ENCODE results near the gene APLP2.

Gene APLP2

DNA sequence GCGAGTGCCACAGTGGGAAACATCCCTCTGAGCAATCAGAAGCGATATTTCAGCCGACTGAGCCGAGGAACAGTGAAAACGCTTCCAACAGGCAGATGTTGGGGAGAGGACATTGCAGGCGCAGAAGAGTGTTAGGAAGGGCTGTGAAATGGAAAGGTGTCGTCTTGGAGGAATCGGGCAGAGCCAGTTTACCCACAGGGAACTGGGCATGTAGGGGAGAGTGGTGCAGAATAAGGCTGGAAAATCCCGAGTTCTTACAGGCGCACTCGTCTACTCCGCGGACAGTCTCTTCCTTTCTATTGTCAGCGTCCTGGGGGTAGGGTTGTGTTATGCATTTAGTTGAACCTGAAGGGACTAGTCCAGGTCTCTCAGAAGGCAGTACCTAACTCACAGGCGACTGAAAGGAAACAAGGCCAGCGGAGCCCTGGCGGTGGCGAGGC lies 1.1 kb upstream of the APLP2 start:
- peak overlapping the region; percentile 87 for H3K56ac ChIP-seq (ENCODE audit: low read length)
- no peak overlapping the region for H4K5ac ChIP-seq (ENCODE audit: low read length)
- H2BK5ac ChIP-seq (ENCODE audit: low read length): no peak overlapping the region
- H3K4me1 ChIP-seq (ENCODE audit: control insufficient read depth, low read depth, low read length): peaks cover 5% of the 10 kb centered on the region
- H3K79me2 ChIP-seq (ENCODE audit: control insufficient read depth, insufficient read depth, low read length): peaks cover 21% of the 10 kb centered on the region
- H3K18ac ChIP-seq (ENCODE audit: low read length): no peak overlapping the region
- peaks cover 4% of the 10 kb centered on the region for H3K79me1 ChIP-seq (ENCODE audit: low read length)
- H2BK15ac ChIP-seq (replicated peaks; ENCODE audit: low read depth): no peak overlapping the region
- H3K36me3 ChIP-seq (ENCODE audit: control insufficient read depth, insufficient read depth, low read length): no peaks in the 10 kb centered on the region
- peak overlapping the region; percentile 66 for H3K4me2 ChIP-seq (ENCODE audit: low read length)
- H4K8ac ChIP-seq (ENCODE audit: low read depth, low read length): no peak overlapping the region
- no peak for DNase-seq
- peak overlapping the region; percentile 19 for H3K4me3 ChIP-seq (ENCODE audit: low read length)
- no peak overlapping the region for H2BK120ac ChIP-seq (ENCODE audit: low read depth, low read length)
- H3K23ac ChIP-seq (ENCODE audit: low read length): no peak overlapping the region
- H3K9ac ChIP-seq (ENCODE audit: low read length): peak overlapping the region; percentile 74
- H2AK5ac ChIP-seq (ENCODE audit: low read length): no peak overlapping the region
- no peak overlapping the region for H3K4ac ChIP-seq (ENCODE audit: low read depth, low read length)
- no peak overlapping the region for H3K27ac ChIP-seq (ENCODE audit: low read depth, low read length)
- no peaks in the 10 kb centered on the region for H3K27me3 ChIP-seq (ENCODE audit: insufficient read depth, low read length, poor library complexity)
- WGBS (ENCODE audit: extremely low coverage, insufficient coverage, low lambda C conversion rate): no CpG with 5 or more reads among the region's 18 CpGs

DNA sequence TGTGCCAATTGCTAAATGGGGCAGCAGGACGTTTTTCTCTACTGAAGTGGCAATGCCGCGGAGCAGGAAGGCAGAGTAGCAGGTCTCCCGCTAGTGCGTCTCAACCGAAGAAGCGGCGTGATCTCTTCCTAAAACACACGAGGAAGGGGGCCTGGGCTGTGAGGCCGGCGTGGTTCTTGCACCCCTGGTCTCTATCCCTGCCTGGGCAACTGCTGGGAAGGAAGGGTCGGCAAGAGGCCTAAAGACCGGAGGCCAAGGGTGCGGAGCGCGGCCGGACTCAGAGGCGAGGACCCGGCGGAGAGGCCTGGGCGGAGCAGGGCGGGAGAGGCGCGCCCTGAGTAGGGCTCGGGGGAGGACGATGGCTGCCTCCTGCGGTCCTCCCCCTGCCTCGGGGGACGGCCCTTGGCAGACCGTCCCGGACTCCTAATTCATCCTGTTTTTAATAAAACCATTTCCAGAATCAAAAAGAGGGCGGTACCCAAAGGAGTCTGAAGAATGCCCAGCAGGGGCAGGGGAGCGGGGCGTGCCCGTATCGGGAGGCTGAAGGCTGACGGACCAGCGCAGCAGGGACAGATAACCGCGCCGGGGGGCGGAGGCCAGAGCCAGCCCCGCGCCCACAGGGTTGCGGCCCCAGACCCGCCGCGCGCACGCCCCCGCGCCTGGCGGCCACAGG lies 572 bp upstream of the APLP2 start:
- no CpG with 5 or more reads among the region's 53 CpGs for WGBS (ENCODE audit: extremely low coverage, insufficient coverage, low lambda C conversion rate)
- Histone ChIP-seq H3K36me3 (ENCODE audit: control insufficient read depth, insufficient read depth, low read length) (no peaks in the 10 kb centered on the region), H4K5ac (ENCODE audit: low read length) (no peak overlapping the region), H3K4ac (ENCODE audit: low read depth, low read length) (no peak overlapping the region), H3K27ac (ENCODE audit: low read depth, low read length) (peak overlapping the region; percentile 4), H2AK5ac (ENCODE audit: low read length) (no peak overlapping the region), H3K9ac (ENCODE audit: low read length) (peak overlapping the region; percentile 74), H3K79me2 (ENCODE audit: control insufficient read depth, insufficient read depth, low read length) (peaks cover 25% of the 10 kb centered on the region), H3K79me1 (ENCODE audit: low read length) (peaks cover 4% of the 10 kb centered on the region), H3K18ac (ENCODE audit: low read length) (no peak overlapping the region), H2BK120ac (ENCODE audit: low read depth, low read length) (no peak overlapping the region), H3K4me3 (ENCODE audit: low read length) (peak overlapping the region; percentile 19), H3K56ac (ENCODE audit: low read length) (peak overlapping the region; percentile 87), H3K4me2 (ENCODE audit: low read length) (peak overlapping the region; percentile 66), H2BK15ac (replicated peaks; ENCODE audit: low read depth) (no peak overlapping the region), H2BK5ac (ENCODE audit: low read length) (no peak overlapping the region), H3K27me3 (ENCODE audit: insufficient read depth, low read length, poor library complexity) (no peaks in the 10 kb centered on the region), H4K8ac (ENCODE audit: low read depth, low read length) (no peak overlapping the region), H3K4me1 (ENCODE audit: control insufficient read depth, low read depth, low read length) (peaks cover 5% of the 10 kb centered on the region), H3K23ac (ENCODE audit: low read length) (no peak overlapping the region)
- DNase-seq: peak; percentile 72

DNA sequence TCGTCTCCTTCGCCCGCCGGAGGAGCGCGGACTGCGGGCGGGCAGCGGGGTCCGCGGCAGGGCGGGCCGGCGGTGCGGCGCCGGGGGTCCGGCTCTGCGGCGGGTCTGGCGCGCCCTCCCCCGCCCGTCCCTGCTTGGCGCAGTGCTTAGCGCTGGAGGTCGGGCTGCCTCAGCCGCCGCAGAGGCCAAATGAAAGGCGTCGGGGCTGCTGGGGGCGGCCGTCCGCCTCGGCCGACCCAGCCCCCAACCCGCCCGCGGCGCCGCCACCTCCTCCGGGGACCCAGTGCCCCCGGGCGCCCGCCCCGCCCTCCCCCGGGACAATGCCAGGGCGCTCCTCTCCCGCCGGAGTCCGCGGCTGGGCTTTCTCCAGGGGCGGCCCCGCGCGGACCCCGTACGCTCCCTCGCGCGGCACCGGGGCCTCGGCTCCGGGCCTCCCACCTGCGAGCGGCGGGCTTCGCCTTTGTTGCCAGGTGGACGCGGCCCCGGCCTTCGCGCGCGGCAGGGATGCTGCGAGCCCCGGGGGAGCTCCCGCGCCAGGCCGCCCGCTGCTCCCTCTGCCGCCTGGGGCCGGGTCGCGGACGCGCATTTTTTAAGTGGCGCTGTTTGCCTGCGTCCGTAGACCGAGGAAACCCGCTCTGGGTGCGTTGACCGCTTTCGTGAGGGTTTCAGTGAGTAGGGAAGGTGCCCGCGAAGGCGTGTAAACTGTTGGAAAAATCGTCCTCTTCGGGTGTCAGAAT lies 583 bp downstream of the APLP2 start:
- DNase-seq: peak; percentile 64

GRCh38 chr11:130070846-130071200 lies 1.1 kb downstream of the APLP2 start:
- WGBS (ENCODE audit: extremely low coverage, insufficient coverage, low lambda C conversion rate): no CpG with 5 or more reads among the region's 23 CpGs
- Histone ChIP-seq H3K79me2 (ENCODE audit: control insufficient read depth, insufficient read depth, low read length) (peaks cover 36% of the 10 kb centered on the region), H4K8ac (ENCODE audit: low read depth, low read length) (no peak overlapping the region), H3K4me2 (ENCODE audit: low read length) (peak overlapping the region; percentile 42), H2BK120ac (ENCODE audit: low read depth, low read length) (peak overlapping the region; percentile 62), H3K36me3 (ENCODE audit: control insufficient read depth, insufficient read depth, low read length) (no peaks in the 10 kb centered on the region), H3K27ac (ENCODE audit: low read depth, low read length) (peak overlapping the region; percentile 97), H3K56ac (ENCODE audit: low read length) (peak overlapping the region; percentile 96), H3K4me1 (ENCODE audit: control insufficient read depth, low read depth, low read length) (peaks cover 8% of the 10 kb centered on the region), H3K9ac (ENCODE audit: low read length) (peak overlapping the region; percentile 92), H3K23ac (ENCODE audit: low read length) (peak overlapping the region; percentile 83), H4K5ac (ENCODE audit: low read length) (no peak overlapping the region), H3K4me3 (ENCODE audit: low read length) (peak overlapping the region; percentile 89), H3K18ac (ENCODE audit: low read length) (peak overlapping the region; percentile 99), H3K79me1 (ENCODE audit: low read length) (peaks cover 4% of the 10 kb centered on the region), H2BK15ac (replicated peaks; ENCODE audit: low read depth) (no peak overlapping the region), H3K27me3 (ENCODE audit: insufficient read depth, low read length, poor library complexity) (no peaks in the 10 kb centered on the region), H3K4ac (ENCODE audit: low read depth, low read length) (peak overlapping the region; percentile 97), H2AK5ac (ENCODE audit: low read length) (no peak overlapping the region), H2BK5ac (ENCODE audit: low read length) (no peak overlapping the region)
- DNase-seq: peak; percentile 55

More for the DNA sequence above, 583 bp downstream of the APLP2 start:
- Histone ChIP-seq H2BK5ac (ENCODE audit: low read length) (no peak overlapping the region), H3K56ac (ENCODE audit: low read length) (peak overlapping the region; percentile 96), H2BK15ac (replicated peaks; ENCODE audit: low read depth) (no peak overlapping the region), H3K4me2 (ENCODE audit: low read length) (peak overlapping the region; percentile 42), H4K5ac (ENCODE audit: low read length) (no peak overlapping the region), H2AK5ac (ENCODE audit: low read length) (no peak overlapping the region), H3K4me3 (ENCODE audit: low read length) (peak overlapping the region; percentile 89), H3K79me1 (ENCODE audit: low read length) (peaks cover 4% of the 10 kb centered on the region), H3K79me2 (ENCODE audit: control insufficient read depth, insufficient read depth, low read length) (peaks cover 32% of the 10 kb centered on the region), H3K23ac (ENCODE audit: low read length) (peak overlapping the region; percentile 83), H2BK120ac (ENCODE audit: low read depth, low read length) (peak overlapping the region; percentile 62), H3K4ac (ENCODE audit: low read depth, low read length) (peak overlapping the region; percentile 97), H3K27ac (ENCODE audit: low read depth, low read length) (peak overlapping the region; percentile 97), H3K18ac (ENCODE audit: low read length) (peak overlapping the region; percentile 99), H3K4me1 (ENCODE audit: control insufficient read depth, low read depth, low read length) (peaks cover 5% of the 10 kb centered on the region), H3K27me3 (ENCODE audit: insufficient read depth, low read length, poor library complexity) (no peaks in the 10 kb centered on the region), H3K9ac (ENCODE audit: low read length) (peak overlapping the region; percentile 92), H4K8ac (ENCODE audit: low read depth, low read length) (no peak overlapping the region), H3K36me3 (ENCODE audit: control insufficient read depth, insufficient read depth, low read length) (no peaks in the 10 kb centered on the region)
- WGBS (ENCODE audit: extremely low coverage, insufficient coverage, low lambda C conversion rate): no CpG with 5 or more reads among the region's 100 CpGs

GRCh38 chr11:130071211-130071712 lies 1.6 kb downstream of the APLP2 start:
- no peak overlapping the region for H2BK15ac ChIP-seq (replicated peaks; ENCODE audit: low read depth)
- H3K79me2 ChIP-seq (ENCODE audit: control insufficient read depth, insufficient read depth, low read length): peaks cover 38% of the 10 kb centered on the region
- no peak overlapping the region for H3K23ac ChIP-seq (ENCODE audit: low read length)
- peak overlapping the region; percentile 2 for H3K4me3 ChIP-seq (ENCODE audit: low read length)
- peak overlapping the region; percentile 28 for H3K9ac ChIP-seq (ENCODE audit: low read length)
- H3K4ac ChIP-seq (ENCODE audit: low read depth, low read length): no peak overlapping the region
- H2BK5ac ChIP-seq (ENCODE audit: low read length): no peak overlapping the region
- no peak overlapping the region for H2AK5ac ChIP-seq (ENCODE audit: low read length)
- H4K8ac ChIP-seq (ENCODE audit: low read depth, low read length): no peak overlapping the region
- H3K4me1 ChIP-seq (ENCODE audit: control insufficient read depth, low read depth, low read length): peaks cover 8% of the 10 kb centered on the region
- no peak overlapping the region for H4K5ac ChIP-seq (ENCODE audit: low read length)
- H3K4me2 ChIP-seq (ENCODE audit: low read length): peak overlapping the region; percentile 42
- H3K36me3 ChIP-seq (ENCODE audit: control insufficient read depth, insufficient read depth, low read length): no peaks in the 10 kb centered on the region
- no peak for DNase-seq
- no peaks in the 10 kb centered on the region for H3K27me3 ChIP-seq (ENCODE audit: insufficient read depth, low read length, poor library complexity)
- no peak overlapping the region for H3K18ac ChIP-seq (ENCODE audit: low read length)
- peak overlapping the region; percentile 59 for H3K56ac ChIP-seq (ENCODE audit: low read length)
- 100% methylated on average over 2 of the region's 11 CpGs for WGBS (ENCODE audit: extremely low coverage, insufficient coverage, low lambda C conversion rate)
- H3K79me1 ChIP-seq (ENCODE audit: low read length): peaks cover 4% of the 10 kb centered on the region
- no peak overlapping the region for H2BK120ac ChIP-seq (ENCODE audit: low read depth, low read length)
- H3K27ac ChIP-seq (ENCODE audit: low read depth, low read length): no peak overlapping the region

All from mesendoderm (in vitro differentiated cells).